GM19099 (cell line): ENCODE results near the gene SLC25A43.
A peak's percentile ranks its signal among the peaks of the same experiment; 100 is the strongest.

Source experiments
- POLR2A ChIP-seq: IDR thresholded peaks from 3 replicates; pipeline ENCODE4 v1.6.1; 2011; ENCODE audit warnings: low read depth; ENCODE audit not compliant: insufficient read length; ENCODE audit errors: extremely low read depth

SLC25A43 gene

DNA sequence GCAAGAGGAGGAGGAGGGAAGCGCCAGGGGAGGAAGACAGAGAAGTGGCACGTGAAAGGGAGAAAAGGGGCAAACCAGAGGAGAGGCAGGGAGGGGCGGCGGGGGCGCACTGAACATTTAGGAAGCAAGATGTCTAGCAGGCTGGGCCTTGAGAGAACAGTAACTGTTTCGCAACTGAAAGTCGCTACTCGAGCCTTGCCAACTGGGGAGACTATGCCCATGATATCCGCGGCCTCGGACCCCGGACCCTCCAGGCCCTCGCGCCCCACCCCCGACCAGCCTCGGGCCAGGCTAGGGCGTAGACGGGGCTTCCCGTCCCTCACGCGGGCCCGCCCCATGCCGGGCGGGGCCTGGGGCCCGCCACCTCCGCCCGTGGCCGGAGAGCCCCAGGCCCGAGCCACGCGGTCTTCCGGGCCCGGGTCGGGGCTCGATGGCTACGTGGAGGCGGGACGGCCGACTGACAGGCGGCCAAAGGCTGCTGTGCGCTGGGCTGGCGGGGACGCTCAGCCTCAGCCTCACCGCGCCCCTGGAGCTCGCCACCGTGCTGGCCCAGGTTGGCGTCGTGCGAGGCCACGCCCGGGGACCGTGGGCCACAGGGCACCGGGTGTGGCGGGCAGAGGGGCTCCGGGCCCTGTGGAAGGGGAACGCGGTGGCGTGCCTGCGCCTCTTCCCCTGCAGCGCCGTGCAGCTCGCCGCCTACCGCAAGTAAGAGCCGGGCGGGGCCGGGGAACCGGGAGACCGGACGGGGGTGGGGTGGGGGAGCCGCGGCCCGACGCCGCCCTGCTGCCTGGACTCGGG lies at the start of gene SLC25A43:
SLC25A43 (plus strand) TSS at position 363 of the 798 bp plus-strand sequence; CDS start at position 431, 68 bp downstream.
- TF ChIP-seq POLR2A, result peak; percentile 73

DNA sequence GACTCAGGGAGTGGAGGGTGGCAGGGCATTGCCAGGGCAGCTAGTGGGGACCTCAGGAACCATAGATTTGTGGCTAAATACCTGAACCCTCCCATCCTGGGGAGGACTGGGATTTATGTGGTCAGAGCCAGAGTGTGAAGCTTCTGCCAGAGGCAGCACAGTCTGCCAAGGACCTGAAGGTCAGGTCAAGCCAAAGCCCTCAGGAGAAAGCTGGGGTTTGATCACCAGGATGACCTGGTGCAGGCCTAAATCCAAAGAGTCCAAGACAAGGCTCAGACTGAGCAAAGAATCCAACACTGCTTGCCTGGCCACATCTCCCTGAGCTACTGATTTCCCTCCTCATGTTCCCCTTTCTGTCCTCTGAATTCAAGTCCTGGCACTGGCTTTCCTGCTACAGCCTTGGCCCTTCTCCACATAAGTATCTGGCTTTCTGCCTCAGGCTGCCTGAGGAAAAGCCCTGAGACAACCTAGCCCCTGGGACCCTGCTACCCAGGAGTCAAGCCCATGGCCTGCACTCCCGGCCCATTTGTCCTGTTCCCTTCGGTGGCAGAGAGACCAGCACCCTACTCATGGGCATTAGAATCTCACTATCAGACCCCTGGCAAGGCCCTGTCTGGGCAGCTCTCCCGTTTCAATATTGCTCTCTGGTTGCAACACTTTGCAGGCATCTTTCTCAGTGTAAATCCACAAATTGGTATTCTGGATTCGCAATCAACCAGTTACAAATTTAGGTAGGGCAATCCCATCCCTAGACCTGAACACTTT lies 39.3 kb upstream of the SLC25A43 start:
- no peak for TF ChIP-seq POLR2A

DNA sequence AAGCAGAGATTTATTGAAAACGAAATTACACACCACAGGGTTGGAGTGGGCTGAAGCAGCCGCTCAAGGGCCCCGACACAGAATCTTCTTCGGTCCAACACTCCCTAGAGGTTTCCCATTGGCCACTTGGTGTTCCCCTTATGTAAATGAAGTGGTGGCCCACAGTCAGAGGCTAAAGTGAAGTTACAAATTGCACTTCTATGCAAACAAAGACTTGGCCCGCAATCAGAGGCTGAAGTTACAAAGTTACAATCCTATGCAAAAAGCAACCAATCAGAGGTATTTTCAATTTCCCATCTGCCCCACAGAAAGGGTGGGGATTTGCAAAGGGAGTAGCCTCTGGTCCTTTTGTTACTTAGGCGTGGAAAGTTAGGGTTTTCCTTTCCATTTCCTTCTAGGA lies 35.7 kb upstream of the SLC25A43 start:
- no peak for TF ChIP-seq POLR2A

DNA sequence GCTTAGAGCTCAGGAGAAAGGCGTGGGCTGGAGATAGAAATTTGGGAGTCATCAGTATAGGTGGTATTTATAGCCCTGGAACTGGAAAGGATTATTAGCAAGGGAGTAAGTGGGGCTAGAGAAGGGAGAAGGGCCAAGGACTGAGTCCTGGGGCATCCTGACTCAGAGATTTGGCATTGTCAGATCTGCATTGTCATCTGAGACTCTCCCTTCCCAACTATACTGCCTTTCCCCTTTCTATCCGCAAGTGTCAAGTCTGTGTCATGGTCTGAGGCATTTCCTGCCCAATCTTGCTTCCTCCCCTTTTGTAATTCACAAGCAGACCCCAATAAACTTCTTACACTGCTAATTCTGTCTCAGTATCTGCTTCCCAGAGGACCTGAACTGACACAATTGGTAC lies 24.4 kb upstream of the SLC25A43 start:
- no peak for TF ChIP-seq POLR2A

DNA sequence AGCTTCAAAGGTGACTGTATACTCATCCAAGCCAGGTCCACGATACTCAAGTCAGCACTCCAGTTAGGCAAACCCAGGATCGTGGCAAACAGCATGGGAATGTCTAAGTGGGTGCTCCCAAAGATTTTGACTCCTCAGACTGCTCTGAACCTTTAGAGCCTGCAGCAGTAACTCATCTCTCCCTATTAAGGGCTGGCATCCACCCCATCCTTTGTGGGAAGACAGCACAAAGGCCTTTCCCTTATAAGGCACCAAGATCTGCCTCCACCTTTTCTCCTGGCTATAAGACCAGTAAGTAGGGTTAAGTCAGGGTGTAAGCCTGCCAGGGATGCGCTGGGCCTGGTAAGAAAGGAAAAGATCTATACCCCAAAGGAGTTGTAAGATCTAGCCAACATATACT lies 23.6 kb upstream of the SLC25A43 start:
- TF ChIP-seq POLR2A, result no peak

DNA sequence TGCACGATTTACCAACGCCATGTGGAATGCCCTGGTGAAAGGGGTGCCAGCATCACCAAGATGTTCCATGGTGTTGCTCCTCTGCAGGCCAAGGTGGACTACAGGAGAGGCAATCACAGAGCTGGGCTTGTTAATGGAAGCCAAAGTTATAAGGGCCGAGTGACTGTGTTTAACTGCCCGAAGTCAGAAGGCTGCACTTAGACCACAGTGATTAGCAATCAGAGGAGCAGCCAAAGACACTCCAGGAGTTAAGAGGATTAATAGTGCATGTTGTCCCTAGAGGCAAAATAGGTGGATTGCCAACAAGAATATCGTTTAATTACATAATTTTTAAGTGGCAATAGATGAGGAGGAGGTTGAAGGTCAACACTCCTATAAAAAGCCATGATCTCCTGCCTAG lies 22.8 kb upstream of the SLC25A43 start:
- no peak for TF ChIP-seq POLR2A

DNA sequence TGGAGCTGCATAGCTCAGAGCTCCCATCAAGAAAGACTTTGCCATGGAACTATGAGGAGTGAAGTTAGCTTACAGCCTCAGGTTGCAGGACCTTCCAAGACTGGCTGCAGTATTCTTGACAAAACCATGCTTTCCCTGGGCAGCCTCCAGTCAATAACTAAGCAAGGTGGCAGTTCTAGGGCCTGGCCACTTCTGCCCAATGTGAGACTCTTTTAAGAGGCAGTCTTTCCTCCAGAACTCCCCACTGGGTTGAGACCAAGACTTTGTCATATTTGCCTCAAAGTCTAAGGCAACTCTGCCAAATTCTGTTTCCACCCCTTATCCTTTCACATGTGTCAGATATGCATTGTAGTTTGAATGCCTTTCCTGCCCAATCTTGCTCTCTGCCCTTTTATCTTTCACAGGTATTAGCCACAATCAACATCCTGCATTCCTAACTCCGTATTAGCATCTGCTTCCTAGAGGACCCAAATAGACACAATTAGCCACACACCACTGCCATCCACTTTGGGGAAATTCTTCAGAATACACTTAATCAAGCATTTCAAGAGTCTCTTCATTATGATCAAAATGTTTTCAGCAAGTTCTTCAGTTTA lies 17.7 kb upstream of the SLC25A43 start:
- no peak for TF ChIP-seq POLR2A

DNA sequence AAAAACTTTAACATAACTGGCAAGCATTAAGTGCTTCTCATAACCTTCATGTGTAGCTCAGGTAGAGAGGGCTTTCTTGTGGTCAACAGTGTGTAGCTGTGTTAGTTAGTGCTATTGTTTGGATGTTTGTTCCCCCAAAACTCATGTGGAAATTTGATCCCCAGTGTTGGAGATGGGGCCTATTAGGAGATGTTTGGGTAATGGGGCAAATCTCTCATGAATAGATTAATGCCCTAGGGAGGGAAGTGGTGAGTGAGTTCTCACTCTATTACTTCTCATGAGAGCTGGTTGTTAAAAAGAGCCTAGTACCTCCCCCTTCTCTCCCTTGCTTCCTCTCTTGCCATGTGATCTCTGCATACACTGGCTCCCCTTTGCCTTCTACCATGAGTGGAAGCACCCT lies 16.5 kb upstream of the SLC25A43 start:
- TF ChIP-seq POLR2A, result no peak

DNA sequence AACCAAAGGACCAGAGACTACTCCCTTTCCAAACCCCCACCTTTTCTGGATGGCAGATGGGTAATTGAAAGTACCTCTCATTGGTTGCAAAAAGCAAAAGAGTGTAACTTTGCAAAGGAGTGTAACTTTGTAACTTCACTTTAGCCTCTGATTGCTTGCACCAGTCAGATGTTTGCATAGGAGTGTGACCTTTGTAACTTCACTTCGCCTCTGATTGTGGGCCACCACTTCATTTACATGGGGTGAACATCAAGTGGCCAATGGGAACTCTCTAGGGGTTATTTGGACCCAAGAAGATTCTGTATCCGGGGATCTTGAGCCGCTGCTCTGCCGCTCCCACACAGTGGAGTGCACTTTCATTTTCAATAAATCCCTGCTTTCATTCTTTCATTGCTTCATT lies 9.9 kb upstream of the SLC25A43 start:
- no peak for TF ChIP-seq POLR2A

DNA sequence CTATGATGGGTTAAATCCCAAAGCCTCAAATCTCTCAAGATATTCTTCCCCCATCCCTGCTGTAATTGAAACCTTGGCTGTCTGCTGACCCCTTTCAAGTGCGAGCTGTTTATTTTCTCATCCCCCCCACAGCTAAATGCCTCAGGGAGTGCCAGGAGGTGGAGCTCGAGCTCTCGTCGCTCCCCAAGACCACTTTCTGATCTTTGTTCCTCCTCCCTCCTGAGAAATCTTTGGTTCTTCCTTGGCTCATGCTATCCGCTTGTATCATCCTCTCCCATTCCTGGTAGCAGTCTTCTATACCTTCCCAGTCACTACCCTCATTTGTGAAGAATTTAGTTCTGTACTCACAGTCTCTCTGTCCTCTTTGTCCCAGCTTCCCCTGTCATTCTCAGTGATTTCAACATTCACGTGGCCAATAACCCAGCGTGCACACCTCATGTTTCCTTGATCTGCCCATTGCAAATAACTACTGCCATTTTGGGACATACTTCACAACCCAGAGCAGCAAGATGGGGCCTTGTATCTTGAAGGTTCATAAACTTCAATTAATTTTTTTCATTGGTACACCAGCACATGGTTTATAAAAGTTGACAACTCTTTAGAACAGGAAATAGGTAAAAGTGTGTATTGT lies 9.2 kb upstream of the SLC25A43 start:
- no peak for TF ChIP-seq POLR2A

DNA sequence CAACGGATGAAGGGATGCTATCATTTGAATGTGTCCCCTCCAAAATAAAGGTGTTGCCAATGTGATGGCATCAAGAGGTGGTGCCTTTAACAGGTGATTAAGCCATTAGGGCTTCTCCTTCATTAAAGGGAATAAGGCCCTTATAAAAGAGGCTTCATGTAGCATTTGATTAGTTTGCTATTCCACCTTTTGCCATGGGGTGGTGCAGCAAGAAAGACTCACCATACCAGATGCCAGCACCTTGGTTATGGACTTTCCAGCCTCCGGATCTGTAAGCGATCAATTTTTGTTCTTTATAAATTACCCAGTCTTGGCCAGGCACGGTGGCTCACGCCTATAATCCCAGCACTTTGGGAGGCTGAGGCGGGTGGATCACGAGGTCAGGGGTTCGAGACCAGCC lies 7.9 kb upstream of the SLC25A43 start:
- no peak for TF ChIP-seq POLR2A

DNA sequence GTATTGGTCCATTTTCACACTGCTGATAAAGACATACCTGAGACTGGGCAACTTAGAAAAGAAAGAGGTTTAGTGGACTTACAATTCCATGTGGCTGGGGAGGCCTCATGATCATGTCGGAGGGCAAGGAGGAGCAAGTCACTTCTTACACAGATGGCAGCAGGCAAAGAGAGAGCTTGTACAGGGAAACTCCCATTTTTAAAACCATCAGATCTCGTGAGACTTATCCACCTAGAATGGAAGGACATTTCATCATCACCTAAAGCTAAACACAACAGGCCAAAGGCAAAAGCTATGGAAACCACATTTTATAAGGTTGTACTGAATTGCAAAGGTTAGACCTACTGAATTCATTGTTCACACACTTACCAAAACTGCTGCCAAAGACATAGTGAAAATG lies 6.0 kb upstream of the SLC25A43 start:
- no peak for TF ChIP-seq POLR2A

DNA sequence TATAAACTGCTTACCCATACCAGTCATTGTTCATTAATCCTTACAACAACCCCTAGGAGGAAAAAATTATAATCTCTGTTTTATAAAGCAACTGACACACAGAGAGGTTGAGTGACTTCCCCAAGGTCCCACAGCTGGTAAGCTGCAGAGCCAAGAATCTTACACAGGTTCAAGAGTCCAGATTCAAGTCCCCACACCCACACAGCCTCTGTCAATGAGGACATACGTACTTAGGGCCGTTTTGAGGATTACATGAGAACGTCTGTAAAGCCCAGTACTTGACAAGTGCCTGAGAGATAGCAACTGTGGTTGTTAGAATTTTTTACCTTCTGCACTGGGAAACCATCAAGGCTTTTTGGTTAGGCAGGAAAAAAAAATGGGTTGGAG lies 556 bp upstream of the SLC25A43 start:
- TF ChIP-seq POLR2A, result no peak

DNA sequence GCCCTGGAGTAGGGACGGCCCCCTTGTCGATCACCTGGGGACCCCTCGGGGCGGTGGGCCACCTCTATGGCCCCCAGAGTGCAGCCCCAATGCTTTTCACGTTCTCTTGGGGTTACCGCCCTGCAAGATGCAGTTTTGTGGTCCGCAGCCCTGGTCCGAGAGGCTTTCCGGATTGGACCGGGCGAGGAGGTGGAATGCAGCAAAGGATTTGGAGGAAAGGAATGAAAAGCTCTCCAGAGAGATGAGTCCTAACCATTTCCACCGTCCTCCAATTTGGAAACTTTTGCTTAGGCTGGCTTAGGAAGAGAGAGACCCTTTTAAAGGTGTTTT lies 601 bp downstream of the SLC25A43 start:
- TF ChIP-seq POLR2A, result no peak

DNA sequence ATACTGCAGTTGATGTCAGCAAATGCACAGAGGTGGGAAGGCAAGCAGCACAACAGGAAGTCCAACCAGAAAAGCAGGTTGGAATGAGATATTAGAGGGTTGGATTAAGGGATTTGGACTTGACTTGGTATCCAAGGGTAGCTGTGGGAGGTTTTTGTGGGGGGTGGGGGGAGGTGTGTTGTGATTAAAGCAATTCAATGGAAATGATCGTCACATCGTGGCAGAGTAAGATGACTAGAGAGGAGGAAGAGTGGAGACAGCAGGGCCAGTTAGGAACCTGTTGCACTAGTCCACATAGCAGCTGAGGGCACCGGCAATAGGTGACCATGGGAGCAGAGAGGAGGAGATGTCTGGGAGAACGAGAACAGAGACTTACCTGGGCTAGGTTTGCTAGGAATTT lies 2.4 kb downstream of the SLC25A43 start:
- no peak for TF ChIP-seq POLR2A

DNA sequence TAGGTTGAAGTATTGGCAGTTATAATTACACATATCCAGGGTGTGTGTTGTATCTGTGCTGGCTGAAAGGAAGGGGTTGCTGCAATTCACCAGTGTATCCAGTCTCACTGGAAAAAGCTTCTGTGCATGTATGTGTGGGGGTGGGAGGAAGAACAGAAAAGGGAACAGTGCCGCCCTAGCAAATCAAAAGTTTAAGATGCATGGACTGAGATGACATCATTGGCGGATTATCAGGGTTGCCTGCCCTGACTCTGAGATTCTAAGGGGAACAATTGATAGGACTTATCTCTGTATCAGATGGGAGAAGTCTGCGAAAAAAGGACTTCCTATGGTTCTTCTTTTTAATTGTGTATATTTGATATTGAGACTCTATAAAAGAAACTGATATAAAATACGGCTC lies 3.5 kb downstream of the SLC25A43 start:
- TF ChIP-seq POLR2A, result no peak

DNA sequence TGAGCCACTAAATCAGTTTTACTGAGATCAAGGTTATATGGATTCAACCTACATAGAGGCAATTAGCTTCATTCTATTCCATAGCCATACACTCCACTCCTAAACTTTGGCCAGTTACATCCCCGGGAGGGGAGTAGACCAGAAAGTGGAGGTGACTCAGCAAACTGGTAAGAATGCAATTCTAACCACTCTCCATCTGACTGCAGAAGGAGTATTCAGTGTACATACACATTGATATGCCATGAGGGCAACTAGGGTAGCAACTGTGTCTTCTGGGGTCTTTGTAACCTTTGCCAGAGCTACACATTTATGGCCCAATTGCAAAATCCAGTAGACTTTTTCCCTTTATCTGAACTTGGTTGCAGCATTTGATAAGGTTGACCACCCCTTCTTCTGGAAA lies 7.6 kb downstream of the SLC25A43 start:
- TF ChIP-seq POLR2A, result no peak

DNA sequence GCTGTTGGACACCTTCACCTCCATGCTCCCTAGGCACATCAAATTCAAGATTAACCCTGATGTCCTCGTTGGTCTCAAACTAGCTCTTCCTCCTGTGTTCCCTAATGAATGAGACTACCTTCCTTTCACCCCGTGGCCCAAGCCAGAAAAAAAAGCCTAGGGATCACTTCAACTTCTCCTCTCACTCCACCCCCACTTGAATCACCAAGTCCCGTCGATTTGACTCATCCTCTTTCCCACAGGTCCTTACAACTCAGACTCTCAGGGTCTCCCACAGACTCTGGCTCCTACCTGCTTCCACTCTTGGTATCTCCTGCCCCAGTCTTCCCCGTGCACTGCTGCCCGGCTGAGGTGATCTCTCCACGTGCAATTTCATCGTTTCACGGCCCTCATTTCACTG lies 8.5 kb downstream of the SLC25A43 start:
- TF ChIP-seq POLR2A, result no peak
